Right kidney (tissue), 1 donor: ENCODE measurements around the gene PNMA8B.

Source experiments
- DNase-seq: peaks from one replicate; pipeline ENCODE4 v3.0.0-alpha.2; 2016

Gene PNMA8B

DNA sequence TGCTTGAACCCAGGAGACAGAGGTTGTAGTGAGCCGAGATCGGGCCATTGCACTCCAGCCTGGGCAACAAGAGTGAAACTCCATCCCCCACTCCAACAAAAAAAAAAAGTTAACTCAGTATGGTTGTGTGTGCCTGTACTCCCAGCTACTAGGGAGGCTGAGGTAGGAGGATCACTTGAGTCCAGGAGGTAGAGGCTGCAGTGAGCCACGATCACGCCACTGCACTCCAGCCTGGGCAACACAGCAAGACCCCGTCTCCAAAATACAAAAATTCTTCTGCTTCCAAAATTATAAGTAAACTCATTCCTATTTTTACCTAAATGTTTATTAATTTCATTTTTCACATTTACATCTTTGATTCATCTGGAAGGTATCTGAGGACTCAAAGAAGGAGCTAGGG lies 38.7 kb downstream of the PNMA8B start:
- no peak for DNase-seq

DNA sequence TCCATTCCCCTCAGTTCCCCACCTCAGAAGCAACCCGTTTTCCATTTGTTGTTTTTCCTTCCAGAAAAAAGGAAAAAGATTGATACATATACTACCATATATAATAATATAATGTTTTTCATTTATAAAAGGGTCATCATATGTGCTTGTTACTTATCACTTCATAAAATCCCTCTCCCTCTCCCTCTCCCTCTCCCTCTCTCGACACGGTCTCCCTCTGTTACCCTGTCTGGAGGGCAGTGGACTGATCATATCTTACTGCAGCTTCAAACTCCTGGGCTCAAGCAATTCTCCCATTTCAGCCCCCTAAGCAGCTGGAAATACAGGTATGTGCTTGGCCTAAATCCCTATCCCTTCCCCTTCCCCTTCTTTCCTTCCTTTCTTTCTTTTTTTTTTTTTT lies 41.4 kb downstream of the PNMA8B start:
- DNase-seq, result no peak

DNA sequence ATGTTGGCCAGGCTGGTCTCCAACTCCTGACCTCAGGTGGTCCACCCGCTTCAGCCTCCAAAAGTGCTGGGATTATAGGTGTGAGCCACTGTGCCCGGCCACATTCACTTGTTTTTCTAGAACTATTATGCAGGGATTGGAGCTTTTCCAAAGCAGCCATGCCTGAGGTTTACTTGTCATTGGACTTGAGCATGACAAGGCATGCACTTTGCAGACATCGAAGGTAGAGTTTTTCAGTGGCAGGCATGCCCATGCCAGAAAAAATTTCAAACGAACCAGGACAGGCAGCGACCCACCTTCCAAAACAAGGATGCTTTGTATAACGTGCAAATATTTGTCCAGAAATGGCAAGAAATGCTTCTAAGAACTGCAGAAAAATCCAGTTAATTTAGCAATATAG lies 42.0 kb downstream of the PNMA8B start:
- no peak for DNase-seq

DNA sequence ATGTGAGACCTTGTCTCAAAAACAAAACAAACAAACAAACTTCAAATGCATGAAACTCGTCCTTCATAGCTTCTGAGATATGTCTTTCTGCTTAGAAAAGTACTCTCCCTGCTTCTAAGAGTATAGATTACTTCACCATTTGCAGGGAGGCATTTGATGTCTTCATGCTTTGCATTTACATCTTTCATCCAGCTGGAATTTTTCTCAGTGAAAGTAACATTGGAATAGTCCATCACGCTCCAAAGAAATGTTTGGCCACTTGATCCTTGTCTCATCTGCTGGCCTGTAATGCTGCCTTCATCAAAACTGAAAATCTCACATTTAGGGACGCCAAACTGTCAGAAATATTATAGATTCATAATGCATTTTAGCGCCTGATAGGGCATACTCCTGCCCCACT lies 43.5 kb downstream of the PNMA8B start:
- DNase-seq, result no peak

GRCh38 chr19:46451352-46451751 lies 44.3 kb downstream of the PNMA8B start:
- no peak for DNase-seq

GRCh38 chr19:46450737-46451136 lies 44.9 kb downstream of the PNMA8B start:
- DNase-seq, result no peak

DNA sequence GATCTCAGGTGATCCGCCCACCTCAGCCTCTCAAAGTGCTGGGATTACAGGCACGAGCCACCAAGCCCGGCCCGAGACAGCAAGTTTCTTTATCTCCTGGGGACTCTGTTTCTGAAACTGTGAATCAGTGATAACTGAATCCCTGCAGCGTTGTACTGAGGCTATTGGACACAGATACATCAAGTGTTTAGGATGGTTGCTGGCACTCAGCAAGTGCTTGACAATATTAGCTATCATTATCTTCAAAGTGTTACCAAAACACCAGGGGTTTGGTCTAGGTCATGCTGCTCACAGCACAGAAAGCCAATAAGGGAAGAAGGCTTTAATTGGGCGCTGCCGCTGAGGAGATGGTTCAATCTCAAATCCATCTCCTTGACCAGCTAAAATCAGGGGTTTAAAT lies 46.4 kb downstream of the PNMA8B start:
- no peak for DNase-seq

- DNase-seq, result no peak
These were observed 47.1 kb downstream of the PNMA8B start for GRCh38 chr19:46448601-46449000.

- no peak for DNase-seq
These were observed 47.8 kb downstream of the PNMA8B start for GRCh38 chr19:46447824-46448223.

GRCh38 chr19:46447006-46447405 lies 48.7 kb downstream of the PNMA8B start:
- no peak for DNase-seq

DNA sequence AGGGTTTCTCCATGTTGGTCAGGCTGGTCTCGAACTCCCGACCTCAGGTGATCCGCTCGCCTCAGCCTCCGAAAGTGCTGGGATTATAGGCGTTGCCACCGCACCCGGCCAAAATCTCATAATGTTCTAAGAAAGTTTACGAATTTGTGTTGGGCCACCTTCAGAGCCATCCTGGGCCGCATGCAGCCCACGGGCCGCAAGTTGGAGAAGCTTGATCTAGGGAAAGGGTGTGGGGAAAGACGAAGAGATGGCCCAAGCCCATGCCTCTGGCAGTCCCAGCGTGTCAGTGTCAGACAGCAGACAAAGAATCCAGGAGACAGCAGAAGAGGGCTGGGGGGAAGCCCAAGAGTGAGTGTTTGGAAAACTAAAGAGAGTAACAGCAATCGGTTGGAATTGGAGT lies 49.6 kb downstream of the PNMA8B start:
- no peak for DNase-seq

- no peak for DNase-seq
These were observed 52.7 kb downstream of the PNMA8B start for GRCh38 chr19:46442808-46443450.

- no peak for DNase-seq
These were observed 53.8 kb downstream of the PNMA8B start for GRCh38 chr19:46441866-46442265.
